ENCODE results near the gene PTPN1.

DNA sequence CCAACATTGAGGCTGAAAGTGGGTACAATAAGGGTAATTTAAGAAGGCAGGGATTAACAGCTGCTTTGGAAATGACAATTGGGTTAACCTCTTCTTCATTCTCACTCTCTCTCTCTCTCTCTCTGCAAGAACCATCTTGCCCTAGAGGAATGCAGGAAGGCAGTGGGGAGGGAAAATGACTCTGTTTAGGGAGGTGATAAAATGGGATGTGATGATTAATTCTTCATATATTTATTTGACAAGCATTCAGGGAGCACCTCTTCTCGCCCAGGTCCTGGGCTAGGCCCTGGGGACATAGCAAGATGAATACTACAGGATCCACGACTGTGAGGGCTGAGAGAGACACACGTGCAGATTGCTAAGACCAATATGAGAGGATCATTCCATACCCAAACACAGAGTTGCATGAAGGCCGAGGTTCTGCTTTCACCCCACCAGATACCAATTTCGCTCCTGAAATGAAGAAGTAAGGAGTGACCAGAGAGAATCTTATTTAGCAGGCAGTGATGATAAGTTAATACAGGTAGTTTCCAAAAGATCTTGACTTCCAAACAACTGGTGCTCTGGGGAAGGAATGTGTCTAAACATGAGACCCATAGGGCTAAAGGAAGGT is 13.3 kb upstream of the PTPN1 start:
- TF ChIP-seq POLR2AphosphoS5 (IDR thresholded peaks at IDR 0.05; ENCODE audit: low read depth, low read length) (no peak), MAX (IDR thresholded peaks at IDR 0.05; ENCODE audit: low read depth) (no peak), EZH2phosphoT487 (IDR thresholded peaks at IDR 0.05; ENCODE audit: borderline replicate concordance, low read depth) (no peak), TEAD4 (IDR thresholded peaks at IDR 0.05; ENCODE audit: borderline replicate concordance, insufficient read depth) (no peak), TAF1 (IDR thresholded peaks at IDR 0.05; ENCODE audit: borderline replicate concordance, low read depth, low read length) (no peak), GABPA (IDR thresholded peaks at IDR 0.05; ENCODE audit: low read depth) (no peak)
- TF ChIP-seq, protein P1, sequence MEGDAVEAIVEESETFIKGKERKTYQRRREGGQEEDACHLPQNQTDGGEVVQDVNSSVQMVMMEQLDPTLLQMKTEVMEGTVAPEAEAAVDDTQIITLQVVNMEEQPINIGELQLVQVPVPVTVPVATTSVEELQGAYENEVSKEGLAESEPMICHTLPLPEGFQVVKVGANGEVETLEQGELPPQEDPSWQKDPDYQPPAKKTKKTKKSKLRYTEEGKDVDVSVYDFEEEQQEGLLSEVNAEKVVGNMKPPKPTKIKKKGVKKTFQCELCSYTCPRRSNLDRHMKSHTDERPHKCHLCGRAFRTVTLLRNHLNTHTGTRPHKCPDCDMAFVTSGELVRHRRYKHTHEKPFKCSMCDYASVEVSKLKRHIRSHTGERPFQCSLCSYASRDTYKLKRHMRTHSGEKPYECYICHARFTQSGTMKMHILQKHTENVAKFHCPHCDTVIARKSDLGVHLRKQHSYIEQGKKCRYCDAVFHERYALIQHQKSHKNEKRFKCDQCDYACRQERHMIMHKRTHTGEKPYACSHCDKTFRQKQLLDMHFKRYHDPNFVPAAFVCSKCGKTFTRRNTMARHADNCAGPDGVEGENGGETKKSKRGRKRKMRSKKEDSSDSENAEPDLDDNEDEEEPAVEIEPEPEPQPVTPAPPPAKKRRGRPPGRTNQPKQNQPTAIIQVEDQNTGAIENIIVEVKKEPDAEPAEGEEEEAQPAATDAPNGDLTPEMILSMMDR (IDR thresholded peaks at IDR 0.05): no peak
- TF ChIP-seq, protein P2, sequence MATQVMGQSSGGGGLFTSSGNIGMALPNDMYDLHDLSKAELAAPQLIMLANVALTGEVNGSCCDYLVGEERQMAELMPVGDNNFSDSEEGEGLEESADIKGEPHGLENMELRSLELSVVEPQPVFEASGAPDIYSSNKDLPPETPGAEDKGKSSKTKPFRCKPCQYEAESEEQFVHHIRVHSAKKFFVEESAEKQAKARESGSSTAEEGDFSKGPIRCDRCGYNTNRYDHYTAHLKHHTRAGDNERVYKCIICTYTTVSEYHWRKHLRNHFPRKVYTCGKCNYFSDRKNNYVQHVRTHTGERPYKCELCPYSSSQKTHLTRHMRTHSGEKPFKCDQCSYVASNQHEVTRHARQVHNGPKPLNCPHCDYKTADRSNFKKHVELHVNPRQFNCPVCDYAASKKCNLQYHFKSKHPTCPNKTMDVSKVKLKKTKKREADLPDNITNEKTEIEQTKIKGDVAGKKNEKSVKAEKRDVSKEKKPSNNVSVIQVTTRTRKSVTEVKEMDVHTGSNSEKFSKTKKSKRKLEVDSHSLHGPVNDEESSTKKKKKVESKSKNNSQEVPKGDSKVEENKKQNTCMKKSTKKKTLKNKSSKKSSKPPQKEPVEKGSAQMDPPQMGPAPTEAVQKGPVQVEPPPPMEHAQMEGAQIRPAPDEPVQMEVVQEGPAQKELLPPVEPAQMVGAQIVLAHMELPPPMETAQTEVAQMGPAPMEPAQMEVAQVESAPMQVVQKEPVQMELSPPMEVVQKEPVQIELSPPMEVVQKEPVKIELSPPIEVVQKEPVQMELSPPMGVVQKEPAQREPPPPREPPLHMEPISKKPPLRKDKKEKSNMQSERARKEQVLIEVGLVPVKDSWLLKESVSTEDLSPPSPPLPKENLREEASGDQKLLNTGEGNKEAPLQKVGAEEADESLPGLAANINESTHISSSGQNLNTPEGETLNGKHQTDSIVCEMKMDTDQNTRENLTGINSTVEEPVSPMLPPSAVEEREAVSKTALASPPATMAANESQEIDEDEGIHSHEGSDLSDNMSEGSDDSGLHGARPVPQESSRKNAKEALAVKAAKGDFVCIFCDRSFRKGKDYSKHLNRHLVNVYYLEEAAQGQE (IDR thresholded peaks at IDR 0.05; ENCODE audit: low read depth, low read length): no peak
